ENCODE data around the gene INTS11.

GRCh38 chr1:1304331-1305299 is 19.8 kb downstream of the INTS11 start:
- TF ChIP-seq ZNF768 (tag by site-specific recombination; IDR thresholded peaks at IDR 0.05), result no peak
- no peak for TF ChIP-seq CTCF (tag by site-specific recombination; IDR thresholded peaks at IDR 0.05)
- no peak for TF ChIP-seq ZNF548 (tag by site-specific recombination; IDR thresholded peaks at IDR 0.05)
- no peak for TF ChIP-seq PBX3 (CRISPR knock-in tag; IDR thresholded peaks at IDR 0.05)
- no peak for TF ChIP-seq ZBTB44 (tag by site-specific recombination; IDR thresholded peaks at IDR 0.05)
- TF ChIP-seq SALL2 (tag by site-specific recombination; IDR thresholded peaks at IDR 0.05; ENCODE audit: borderline replicate concordance), result no peak
- TF ChIP-seq RBAK (tag by site-specific recombination; IDR thresholded peaks at IDR 0.05), result no peak
- TF ChIP-seq ZNF776 (tag by site-specific recombination; IDR thresholded peaks at IDR 0.05; ENCODE audit: borderline replicate concordance), result no peak
- no peak for TF ChIP-seq PRDM6 (tag by site-specific recombination; IDR thresholded peaks at IDR 0.05)
- TF ChIP-seq ZNF274 (IDR thresholded peaks at IDR 0.05; ENCODE audit: low read length), result no peak
- no peak for TF ChIP-seq ZNF274 (tag by site-specific recombination; IDR thresholded peaks at IDR 0.05; ENCODE audit: borderline replicate concordance)
- TF ChIP-seq TCF7L2 (IDR thresholded peaks at IDR 0.05; ENCODE audit: borderline replicate concordance, low read depth, low read length), result no peak
- peak; percentile 99 for TF ChIP-seq ZNF366 (tag by site-specific recombination; conservative IDR thresholded peaks at IDR 0.05)
- TF ChIP-seq ZNF658 (tag by site-specific recombination; IDR thresholded peaks at IDR 0.05), result no peak

All from HEK293 (cell line).